GM12872 (cell line): ENCODE measurements around the gene FCHO2.

Experiments
- TF ChIP-seq, protein P1 (sequence below): IDR thresholded peaks from 3 replicates; pipeline ENCODE4 v1.5.1; 2011; ENCODE audit warnings: low read depth, mild to moderate bottlenecking, low read length, moderate library complexity; ENCODE audit not compliant: insufficient read depth

Gene FCHO2

DNA sequence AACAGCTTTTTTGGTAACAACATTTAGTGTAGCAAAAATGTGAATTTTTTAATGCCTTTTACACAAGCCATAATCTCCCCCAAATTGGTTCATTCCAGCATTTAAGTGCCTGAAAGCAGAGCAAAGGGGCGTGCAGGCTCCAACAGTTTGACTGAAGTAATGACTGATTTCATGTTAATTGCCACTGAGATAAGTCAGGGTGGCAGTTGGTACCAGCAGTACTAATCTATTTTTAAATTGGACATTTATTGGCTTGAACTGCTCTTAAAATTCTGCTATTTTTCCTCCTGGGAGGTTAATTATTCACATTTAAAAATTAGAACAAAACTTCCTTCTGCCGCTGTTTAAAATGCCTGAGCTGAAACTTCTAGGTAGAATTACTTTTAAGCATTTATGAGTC is 176.9 kb downstream of the FCHO2 start:
- TF ChIP-seq, protein P1, sequence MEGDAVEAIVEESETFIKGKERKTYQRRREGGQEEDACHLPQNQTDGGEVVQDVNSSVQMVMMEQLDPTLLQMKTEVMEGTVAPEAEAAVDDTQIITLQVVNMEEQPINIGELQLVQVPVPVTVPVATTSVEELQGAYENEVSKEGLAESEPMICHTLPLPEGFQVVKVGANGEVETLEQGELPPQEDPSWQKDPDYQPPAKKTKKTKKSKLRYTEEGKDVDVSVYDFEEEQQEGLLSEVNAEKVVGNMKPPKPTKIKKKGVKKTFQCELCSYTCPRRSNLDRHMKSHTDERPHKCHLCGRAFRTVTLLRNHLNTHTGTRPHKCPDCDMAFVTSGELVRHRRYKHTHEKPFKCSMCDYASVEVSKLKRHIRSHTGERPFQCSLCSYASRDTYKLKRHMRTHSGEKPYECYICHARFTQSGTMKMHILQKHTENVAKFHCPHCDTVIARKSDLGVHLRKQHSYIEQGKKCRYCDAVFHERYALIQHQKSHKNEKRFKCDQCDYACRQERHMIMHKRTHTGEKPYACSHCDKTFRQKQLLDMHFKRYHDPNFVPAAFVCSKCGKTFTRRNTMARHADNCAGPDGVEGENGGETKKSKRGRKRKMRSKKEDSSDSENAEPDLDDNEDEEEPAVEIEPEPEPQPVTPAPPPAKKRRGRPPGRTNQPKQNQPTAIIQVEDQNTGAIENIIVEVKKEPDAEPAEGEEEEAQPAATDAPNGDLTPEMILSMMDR = no peak

DNA sequence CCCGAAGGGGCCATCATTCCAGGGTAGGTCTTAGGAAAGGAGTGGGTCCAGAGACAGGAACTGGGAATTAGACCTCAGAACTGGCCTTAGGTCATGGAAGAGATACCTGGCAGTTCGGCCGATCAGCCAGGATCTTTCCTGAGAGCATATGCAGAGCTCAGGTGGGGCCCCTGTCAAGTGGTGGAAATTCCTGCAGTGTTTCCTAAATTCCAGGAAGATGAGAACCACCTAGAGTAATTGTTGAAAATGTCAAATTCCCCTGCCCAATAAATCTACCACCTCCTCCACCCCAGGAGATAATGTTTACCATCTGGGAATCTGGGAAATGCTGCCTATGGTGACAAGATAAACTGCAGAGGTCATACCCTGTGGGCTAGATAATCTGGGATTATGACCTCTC is 179.2 kb downstream of the FCHO2 start:
- TF ChIP-seq, protein P1 = no peak

DNA sequence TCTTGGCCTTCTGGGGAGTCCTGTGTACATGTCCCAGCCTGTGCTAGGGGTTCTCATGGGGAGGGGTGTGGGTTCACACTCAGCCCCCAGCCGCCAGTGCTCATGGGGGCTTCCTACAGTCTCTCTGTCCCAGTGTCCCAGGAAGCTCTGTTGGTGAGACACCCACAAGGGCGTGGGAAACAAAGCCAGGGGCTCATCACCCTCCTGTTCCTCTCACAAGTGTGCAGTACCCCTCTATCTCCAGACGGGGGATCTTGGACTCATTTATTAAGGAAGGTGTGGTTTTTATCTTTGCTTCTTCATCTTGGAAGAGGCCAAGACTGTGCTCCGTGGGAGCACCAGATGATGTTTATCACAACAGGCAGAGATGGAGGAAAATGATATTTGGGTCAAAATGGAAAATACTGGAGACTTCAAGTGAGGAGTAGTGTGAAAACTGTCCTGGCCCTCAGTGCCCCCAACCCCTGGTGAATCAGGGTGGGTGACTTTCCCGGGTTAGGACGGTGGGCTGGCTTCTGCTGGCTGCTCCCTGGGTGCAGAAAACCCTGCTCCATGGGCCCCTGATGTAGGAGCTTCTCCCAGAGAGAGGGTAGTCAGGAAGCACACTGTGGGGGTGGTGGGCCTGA is 179.7 kb downstream of the FCHO2 start:
- TF ChIP-seq, protein P1 = peak; percentile 61

DNA sequence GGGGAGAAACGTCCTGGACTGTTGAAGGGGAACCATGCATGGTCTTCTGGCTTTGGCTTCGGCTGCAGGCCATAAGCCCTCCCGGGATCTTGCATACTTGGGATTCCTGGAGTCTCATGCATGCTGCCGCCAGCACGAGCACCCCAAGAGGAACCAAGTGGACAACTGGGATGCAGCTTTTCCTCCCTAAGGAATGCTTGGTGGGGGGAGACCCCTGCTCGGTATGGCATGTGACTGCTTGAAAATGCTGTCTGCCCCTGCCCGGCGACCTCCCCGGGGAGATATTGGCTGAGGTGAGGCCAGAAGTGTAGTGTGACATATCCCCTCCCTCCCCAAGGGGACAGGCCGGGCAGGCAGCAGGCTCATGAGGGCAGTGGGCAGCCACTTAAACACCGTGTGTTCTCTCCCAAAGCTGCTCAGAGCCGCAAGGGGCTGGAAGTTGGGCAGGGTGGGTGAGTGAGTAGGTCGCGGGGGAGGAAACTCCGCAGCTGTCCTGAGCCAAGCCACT is 180.3 kb downstream of the FCHO2 start:
- TF ChIP-seq, protein P1 = no peak

DNA sequence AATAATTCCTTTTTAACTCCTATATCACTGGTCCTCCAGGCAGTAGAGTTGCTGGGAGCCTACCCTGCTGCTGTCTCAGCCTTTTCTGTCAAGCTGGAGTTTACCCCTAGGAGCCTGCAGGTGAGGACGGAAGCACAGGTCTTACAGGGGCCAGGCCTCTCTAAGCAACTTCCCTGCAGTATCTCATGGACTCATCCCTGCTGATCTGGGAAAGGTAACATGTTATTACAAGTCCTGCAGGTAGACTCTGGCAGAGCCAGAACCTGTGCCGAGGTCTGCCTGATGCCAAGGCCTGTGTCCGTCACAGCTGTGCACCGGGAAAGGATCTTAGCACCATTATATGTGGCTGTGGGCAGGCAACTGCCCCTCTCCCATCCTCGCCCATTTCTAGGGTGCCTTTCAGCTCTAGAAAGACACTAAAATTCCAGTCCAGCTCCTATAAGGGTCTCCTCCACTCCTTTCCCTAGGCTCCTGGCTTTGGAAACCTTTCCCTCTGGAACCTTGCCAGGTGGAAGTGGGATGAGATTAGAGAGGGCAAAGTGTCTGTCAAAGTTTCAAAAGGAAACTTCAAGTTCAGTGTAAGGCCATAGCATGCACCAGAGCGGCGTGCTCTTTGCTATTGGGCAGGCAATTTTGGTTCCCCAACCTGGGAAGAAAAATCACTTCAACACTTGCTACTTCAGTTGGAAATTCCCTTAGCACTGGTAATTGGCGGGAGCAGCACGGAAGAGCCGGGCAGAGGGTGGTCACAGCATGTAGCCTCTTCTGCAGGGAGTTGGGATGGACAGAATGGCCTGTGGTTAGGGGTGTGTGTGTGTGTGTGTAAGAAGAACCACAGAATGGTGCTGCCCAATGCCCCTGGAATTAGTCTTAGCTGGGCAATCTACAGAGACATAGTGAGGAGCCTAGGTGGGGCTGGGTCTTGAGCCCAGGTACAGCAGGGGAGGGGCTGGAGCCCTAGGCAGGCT is 182.0 kb downstream of the FCHO2 start:
- TF ChIP-seq, protein P1 = no peak

DNA sequence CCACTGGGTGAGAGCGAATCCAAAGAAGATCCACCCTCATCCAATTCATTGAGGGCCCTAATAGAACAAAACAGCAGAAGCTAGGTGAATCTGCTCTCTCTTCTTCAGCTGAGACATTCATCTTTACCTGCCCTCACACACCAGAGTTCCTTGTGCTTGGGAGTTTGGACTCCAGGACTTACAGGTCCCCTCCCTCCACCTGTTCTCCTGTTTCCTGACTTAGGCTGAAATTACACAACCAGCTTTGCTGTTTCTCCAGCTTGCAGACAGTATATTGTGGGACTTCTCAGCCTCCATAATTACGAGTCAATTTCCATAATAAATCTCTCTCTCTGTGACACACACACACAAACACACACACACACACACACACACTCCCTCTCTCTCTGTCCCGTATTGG is 183.6 kb downstream of the FCHO2 start:
- TF ChIP-seq, protein P1 = no peak
